Spleen (tissue), 11 donors: ENCODE measurements around the gene HGFAC. TPM values are rescaled to one million over a fixed set of nuclear protein-coding genes. Genes with fewer than 3 reads are reported as not detected.
A peak's percentile ranks its signal among the peaks of the same experiment; 100 is the strongest.

Source experiments
- DNase-seq: peaks from one replicate; pipeline ENCODE4 v3.0.0-alpha.2; 2020
- H3K27ac ChIP-seq, 8 donors: fragments of 200-600 bp; sonication (generic) in 7 of 8; 1 replicate in 4 of 8; 2 replicates in 4 of 8; pipeline versions ENCODE4 v1.5.0 to v1.8.0; 2016 to 2021; ENCODE audit warnings: inconsistent platforms in 4 of 8, mild to moderate bottlenecking in 4 of 8, moderate library complexity in 1 of 8
- H3K27me3 ChIP-seq, 7 donors: fragments of 200-600 bp; sonication (generic) in 6 of 7; replicated peaks in 1 of 7; 1 replicate in 4 of 7; 2 replicates in 3 of 7; pipeline versions ENCODE4 v1.5.0 to v1.8.0; 2016 to 2021; ENCODE audit warnings: inconsistent platforms in 3 of 7, mild to moderate bottlenecking in 1 of 7
- H3K36me3 ChIP-seq, 6 donors: fragments of 200-600 bp; sonication (generic) in 5 of 6; 1 replicate in 4 of 6; 2 replicates in 2 of 6; pipeline versions ENCODE4 v1.5.0 to v1.8.0; 2016 to 2021; ENCODE audit warnings: inconsistent platforms in 2 of 6
- H3K4me1 ChIP-seq, 6 donors: fragments of 200-600 bp; sonication (generic) in 5 of 6; 1 replicate in 3 of 6; 2 replicates in 3 of 6; pipeline versions ENCODE4 v1.5.0 to v1.8.0; 2016 to 2021; ENCODE audit warnings: inconsistent platforms in 3 of 6
- H3K4me3 ChIP-seq, 8 donors: fragments of 200-600 bp; sonication (generic) in 7 of 8; 1 replicate in 4 of 8; 2 replicates in 4 of 8; pipeline versions ENCODE4 v1.5.0 to v1.8.0; 2016 to 2021; ENCODE audit warnings: inconsistent platforms in 4 of 8, mild to moderate bottlenecking in 4 of 8, moderate library complexity in 2 of 8
- H3K9me3 ChIP-seq, 8 donors: fragments of 200-600 bp; sonication (generic) in 7 of 8; 1 replicate in 4 of 8; 2 replicates in 4 of 8; pipeline versions ENCODE4 v1.5.0 to v1.8.0; 2016 to 2021; ENCODE audit warnings: inconsistent platforms in 4 of 8
- POLR2A ChIP-seq, 3 donors: fragments of 450-650 bp; IDR thresholded peaks; one replicate each; pipeline ENCODE4 v1.5.1; 2017; ENCODE audit warnings: antibody characterized with exemption in 3 of 3, mild to moderate bottlenecking in 1 of 3
- POLR2AphosphoS5 ChIP-seq, 3 donors: sonication (generic); formaldehyde crosslinking; IDR thresholded peaks; one replicate each; pipeline ENCODE4 v1.5.1; 2017; ENCODE audit warnings: antibody characterized with exemption in 3 of 3
- WGBS, 5 donors: extraction: QIAGEN DNeasy Blood & Tissue Kit in 3 of 5; methylation state at CpG; one replicate each; pipeline versions ENCODE4 v1.1.5 to v1.1.7; 2013 to 2018; 5-methylcytosine and 5-hydroxymethylcytosine counted together
- intact Hi-C: fragments of 100-400 bp; cut with DNase I; formaldehyde crosslinking; loops from one replicate; pipeline ENCODE4 v1.15.0; 2023; ENCODE audit warnings: low total_unique reads
- polyA plus RNA-seq, 3 donors: library from polyadenylated mRNA; stranded (reverse); fragments of 200-250 nt; gene quantifications; one replicate each; pipeline ENCODE4 v1.2.1, GENCODE V29; 2013
- total RNA-seq, 7 donors: library from RNA; depleted of rRNA in 3 of 7; stranded (reverse); fragments of >200 nt in 3 of 7; fragmentation: NEBNext Ultra II Directional in 4 of 7; extraction: Animal tissue kit (Norgen Biotek cat#: 25700) in 4 of 7; gene quantifications; one replicate each; pipeline versions ENCODE4 v1.1.0 to v1.2.1, GENCODE V29; 2016 to 2021
- TF ChIP-seq, protein P1 (sequence below), 11 experiments: fragments of 200-600 bp in 7 of 11; fragments of 450-650 bp in 4 of 11; sonication (generic) in 4 of 11; IDR thresholded peaks in 8 of 11; conservative IDR thresholded peaks in 3 of 11; 1 replicate in 7 of 11; 2 replicates in 4 of 11; pipeline versions ENCODE4 v1.4.0 to v1.8.0; 2016 to 2021; ENCODE audit warnings: antibody characterized with exemption in 11 of 11, inconsistent platforms in 4 of 11, mild to moderate bottlenecking in 1 of 11
- donor health status: healthy with polysubstance abuse.
- donor health status: DM: no; HTN: no; CAD: no; lungs with moderate emphysema.
- donor health status: DM: no; HTN: no; CAD: no.
- donor health status: Bipolar disorder and iron deficiency.
- donor health status: healthy.
- donor health status: DM: no; HTN: no; CAD: no.
- donor health status: DM: yes; HTN: yes; CAD: no.

Gene HGFAC
- total and polyA plus RNA-seq, 10 donors: 0.11 to 0.47 (median 0.32) TPM; not detected in 5

DNA sequence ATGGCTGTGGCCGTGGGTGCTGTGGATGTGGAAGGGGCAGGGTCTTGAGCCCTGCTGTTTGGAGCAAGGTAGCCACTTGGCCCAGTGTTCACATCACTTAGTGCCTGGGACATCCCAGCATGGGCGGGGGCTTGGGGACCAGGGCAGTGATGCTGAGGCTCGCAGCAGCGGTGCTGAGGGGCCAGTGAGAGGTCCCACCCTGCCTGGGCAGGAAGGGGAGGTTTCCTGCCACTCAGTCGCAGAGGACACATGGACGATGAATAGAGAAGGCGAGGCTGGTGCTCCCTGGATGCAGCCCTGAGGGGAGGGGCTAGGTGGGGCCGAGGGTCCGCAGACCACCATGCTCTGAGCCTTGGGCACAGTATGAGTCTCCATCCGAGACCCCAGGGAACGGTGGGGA, 47.1 kb downstream of the HGFAC start:
- no peak overlapping the region for H3K4me3 ChIP-seq
- no peaks in the 10 kb centered on the region for H3K9me3 ChIP-seq
- no peak for DNase-seq
- WGBS, 5 donors: 28 to 38% (median 35%) methylated on average over 10 to 11 of the region's 11 CpGs
- H3K36me3 ChIP-seq: peaks cover 0 to 9% (median 0%) of the 10 kb centered on the region in 6 donors
- H3K27ac ChIP-seq: no peak overlapping the region
- intact Hi-C loops: no loop called here
- H3K4me1 ChIP-seq: peaks cover 0 to 50% (median 29%) of the 10 kb centered on the region in 6 donors
- TF ChIP-seq POLR2AphosphoS5 (IDR thresholded peaks at IDR 0.05): no peak
- TF ChIP-seq, protein P1, sequence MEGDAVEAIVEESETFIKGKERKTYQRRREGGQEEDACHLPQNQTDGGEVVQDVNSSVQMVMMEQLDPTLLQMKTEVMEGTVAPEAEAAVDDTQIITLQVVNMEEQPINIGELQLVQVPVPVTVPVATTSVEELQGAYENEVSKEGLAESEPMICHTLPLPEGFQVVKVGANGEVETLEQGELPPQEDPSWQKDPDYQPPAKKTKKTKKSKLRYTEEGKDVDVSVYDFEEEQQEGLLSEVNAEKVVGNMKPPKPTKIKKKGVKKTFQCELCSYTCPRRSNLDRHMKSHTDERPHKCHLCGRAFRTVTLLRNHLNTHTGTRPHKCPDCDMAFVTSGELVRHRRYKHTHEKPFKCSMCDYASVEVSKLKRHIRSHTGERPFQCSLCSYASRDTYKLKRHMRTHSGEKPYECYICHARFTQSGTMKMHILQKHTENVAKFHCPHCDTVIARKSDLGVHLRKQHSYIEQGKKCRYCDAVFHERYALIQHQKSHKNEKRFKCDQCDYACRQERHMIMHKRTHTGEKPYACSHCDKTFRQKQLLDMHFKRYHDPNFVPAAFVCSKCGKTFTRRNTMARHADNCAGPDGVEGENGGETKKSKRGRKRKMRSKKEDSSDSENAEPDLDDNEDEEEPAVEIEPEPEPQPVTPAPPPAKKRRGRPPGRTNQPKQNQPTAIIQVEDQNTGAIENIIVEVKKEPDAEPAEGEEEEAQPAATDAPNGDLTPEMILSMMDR (IDR thresholded peaks at IDR 0.05 in 8 of 11, conservative IDR thresholded peaks at IDR 0.05 in 3 of 11): no peak
- no peak for TF ChIP-seq POLR2A (IDR thresholded peaks at IDR 0.05)
- peaks cover 0 to 77% (median 33%) of the 10 kb centered on the region in 7 donors for H3K27me3 ChIP-seq

DNA sequence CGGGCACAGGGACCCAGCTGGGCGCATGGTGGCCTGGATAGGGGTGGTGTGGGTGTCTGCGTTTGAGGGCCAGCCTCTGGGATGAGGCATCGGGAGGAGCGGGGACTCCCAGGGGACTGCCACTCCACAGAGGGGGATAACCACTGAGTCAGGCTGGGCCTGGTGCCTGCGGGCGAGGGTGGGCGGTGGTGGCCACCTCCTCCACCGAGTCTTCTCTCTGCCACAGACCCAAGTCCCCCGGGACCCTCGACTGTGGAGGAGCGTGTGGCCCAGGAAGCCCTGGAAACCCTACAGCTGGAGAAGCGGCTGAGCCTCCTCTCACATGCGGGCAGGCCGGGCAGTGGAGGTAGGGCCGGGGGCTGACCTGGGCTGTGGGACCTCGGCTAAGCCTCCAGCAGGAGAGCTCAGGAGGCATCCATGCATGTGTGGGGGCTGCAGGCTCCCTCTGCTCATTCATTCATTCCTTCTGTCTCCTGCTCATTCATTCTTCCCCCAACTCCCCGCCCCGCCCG, 47.7 kb downstream of the HGFAC start:
- no peak for DNase-seq
- H3K27me3 ChIP-seq: peaks cover 0 to 77% (median 26%) of the 10 kb centered on the region in 7 donors
- 36 to 56% (median 46%) methylated on average over 18 to 20 of the region's 20 CpGs for WGBS, 5 donors
- H3K27ac ChIP-seq: no peak overlapping the region
- peaks cover 0 to 9% (median 0%) of the 10 kb centered on the region in 6 donors for H3K36me3 ChIP-seq
- H3K9me3 ChIP-seq: no peaks in the 10 kb centered on the region
- no peak overlapping the region for H3K4me3 ChIP-seq
- peak in 1 of 3 donors; percentile 19 for TF ChIP-seq POLR2AphosphoS5 (IDR thresholded peaks at IDR 0.05)
- TF ChIP-seq POLR2A (IDR thresholded peaks at IDR 0.05): no peak
- TF ChIP-seq, protein P1 (IDR thresholded peaks at IDR 0.05 in 8 of 11, conservative IDR thresholded peaks at IDR 0.05 in 3 of 11): no peak
- intact Hi-C loops: no loop called here
- peaks cover 0 to 43% (median 22%) of the 10 kb centered on the region in 6 donors for H3K4me1 ChIP-seq

DNA sequence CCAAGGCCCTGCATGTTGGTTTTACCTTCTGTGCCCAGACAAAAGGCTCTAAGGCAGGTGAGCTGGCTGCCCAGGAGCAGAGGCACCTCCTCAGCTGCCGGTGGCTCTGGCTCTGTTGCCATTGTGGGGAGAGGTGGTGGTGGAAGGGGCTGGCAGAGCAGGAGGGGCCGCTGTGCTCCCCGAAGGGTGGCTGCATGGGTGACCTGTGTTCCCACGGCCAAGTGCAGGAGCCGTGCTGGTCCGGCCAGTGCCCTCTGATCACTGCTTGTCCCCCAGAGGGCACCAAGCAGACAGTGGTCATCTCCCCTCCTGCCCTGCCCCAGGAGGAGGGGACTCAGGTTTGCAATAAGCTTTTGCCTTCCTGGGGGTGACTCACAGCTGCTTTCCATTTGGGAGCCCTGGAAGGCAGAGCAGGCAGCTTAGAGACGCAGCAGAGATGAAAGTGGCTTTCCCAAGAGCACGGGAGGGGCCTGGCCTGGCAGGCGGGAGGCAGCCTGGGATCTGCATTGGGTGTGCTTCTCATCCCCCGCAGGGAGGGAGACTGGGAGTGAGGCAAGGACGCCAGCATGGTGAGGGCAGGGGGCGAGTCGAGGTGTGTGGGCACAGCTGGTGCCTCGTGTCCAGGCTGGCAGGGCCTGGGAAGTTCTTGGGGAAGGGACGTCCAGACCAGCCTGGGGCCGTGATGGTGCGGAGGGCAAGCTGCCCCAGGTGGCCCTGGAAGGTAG, 50.1 kb downstream of the HGFAC start:
- 62 to 81% (median 70%) methylated on average over 12 to 17 of the region's 17 CpGs for WGBS, 5 donors
- TF ChIP-seq POLR2AphosphoS5 (IDR thresholded peaks at IDR 0.05) (peak in 1 of 3 donors; percentile 14), POLR2A (IDR thresholded peaks at IDR 0.05) (no peak)
- Histone ChIP-seq H3K27me3 (peaks cover 0 to 77% (median 23%) of the 10 kb centered on the region in 7 donors), H3K9me3 (no peaks in the 10 kb centered on the region), H3K27ac (no peak overlapping the region), H3K36me3 (peaks cover 0 to 9% (median 0%) of the 10 kb centered on the region in 6 donors), H3K4me1 (peaks cover 0 to 20% (median under 1%) of the 10 kb centered on the region in 6 donors), H3K4me3 (no peak overlapping the region)
- intact Hi-C loops: no loop called here
- DNase-seq: no peak

DNA sequence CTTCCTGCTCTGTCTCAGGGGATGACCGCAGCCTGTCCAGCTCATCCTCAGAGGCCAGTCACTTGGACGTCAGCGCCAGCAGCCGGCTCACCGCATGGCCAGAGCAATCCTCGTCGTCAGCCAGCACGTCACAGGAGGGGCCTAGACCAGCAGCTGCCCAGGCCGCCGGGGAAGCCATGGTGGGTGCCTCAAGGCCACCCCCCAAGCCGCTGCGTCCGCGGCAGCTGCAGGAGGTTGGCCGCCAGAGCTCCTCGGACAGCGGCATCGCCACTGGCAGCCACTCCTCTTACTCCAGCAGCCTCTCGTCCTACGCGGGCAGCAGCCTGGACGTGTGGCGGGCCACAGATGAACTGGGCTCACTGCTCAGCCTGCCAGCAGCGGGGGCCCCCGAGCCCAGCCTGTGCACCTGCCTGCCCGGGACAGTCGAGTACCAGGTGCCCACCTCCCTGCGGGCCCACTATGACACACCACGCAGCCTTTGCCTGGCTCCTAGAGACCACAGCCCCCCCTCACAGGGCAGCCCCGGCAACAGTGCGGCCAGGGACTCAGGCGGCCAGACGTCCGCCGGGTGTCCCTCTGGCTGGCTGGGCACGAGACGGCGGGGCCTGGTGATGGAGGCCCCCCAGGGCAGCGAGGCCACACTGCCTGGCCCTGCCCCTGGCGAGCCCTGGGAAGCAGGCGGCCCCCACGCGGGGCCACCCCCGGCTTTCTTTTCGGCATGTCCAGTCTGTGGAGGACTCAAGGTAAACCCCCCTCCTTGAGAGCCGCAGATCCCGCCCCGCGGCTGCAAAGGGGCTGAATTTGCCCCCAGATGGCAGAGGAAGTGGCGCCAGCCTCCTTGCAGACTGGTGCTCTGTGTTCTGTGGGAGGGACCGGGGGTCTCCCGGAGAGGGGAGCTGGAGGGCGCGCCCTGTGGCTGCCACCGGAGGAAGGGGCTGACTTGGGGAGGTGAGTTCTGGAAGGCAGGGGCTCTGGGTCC, 51.3 kb downstream of the HGFAC start:
- H3K36me3 ChIP-seq: peaks cover 0 to 9% (median 0%) of the 10 kb centered on the region in 6 donors
- WGBS, 5 donors: 55 to 85% (median 83%) methylated on average over 13 to 55 of the region's 55 CpGs
- peaks cover 0 to 16% (median 0%) of the 10 kb centered on the region in 6 donors for H3K4me1 ChIP-seq
- no peak overlapping the region for H3K27ac ChIP-seq
- no peak overlapping the region for H3K4me3 ChIP-seq
- H3K9me3 ChIP-seq: no peaks in the 10 kb centered on the region
- intact Hi-C loops: no loop called here
- TF ChIP-seq, protein P1 (IDR thresholded peaks at IDR 0.05 in 8 of 11, conservative IDR thresholded peaks at IDR 0.05 in 3 of 11): no peak
- TF ChIP-seq POLR2AphosphoS5 (IDR thresholded peaks at IDR 0.05) (no peak), POLR2A (IDR thresholded peaks at IDR 0.05) (no peak)
- DNase-seq: no peak
- peaks cover 0 to 72% (median 23%) of the 10 kb centered on the region in 7 donors for H3K27me3 ChIP-seq
